ENCODE measurements around the gene ALDH4A1.

ALDH4A1 gene

GRCh38 chr1:18915341-18915740, 13.0 kb upstream of the ALDH4A1 start:
- TF ChIP-seq, protein P1, sequence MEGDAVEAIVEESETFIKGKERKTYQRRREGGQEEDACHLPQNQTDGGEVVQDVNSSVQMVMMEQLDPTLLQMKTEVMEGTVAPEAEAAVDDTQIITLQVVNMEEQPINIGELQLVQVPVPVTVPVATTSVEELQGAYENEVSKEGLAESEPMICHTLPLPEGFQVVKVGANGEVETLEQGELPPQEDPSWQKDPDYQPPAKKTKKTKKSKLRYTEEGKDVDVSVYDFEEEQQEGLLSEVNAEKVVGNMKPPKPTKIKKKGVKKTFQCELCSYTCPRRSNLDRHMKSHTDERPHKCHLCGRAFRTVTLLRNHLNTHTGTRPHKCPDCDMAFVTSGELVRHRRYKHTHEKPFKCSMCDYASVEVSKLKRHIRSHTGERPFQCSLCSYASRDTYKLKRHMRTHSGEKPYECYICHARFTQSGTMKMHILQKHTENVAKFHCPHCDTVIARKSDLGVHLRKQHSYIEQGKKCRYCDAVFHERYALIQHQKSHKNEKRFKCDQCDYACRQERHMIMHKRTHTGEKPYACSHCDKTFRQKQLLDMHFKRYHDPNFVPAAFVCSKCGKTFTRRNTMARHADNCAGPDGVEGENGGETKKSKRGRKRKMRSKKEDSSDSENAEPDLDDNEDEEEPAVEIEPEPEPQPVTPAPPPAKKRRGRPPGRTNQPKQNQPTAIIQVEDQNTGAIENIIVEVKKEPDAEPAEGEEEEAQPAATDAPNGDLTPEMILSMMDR (conservative IDR thresholded peaks at IDR 0.05; ENCODE audit: low read length): no peak
- H3K4me3 ChIP-seq (ENCODE audit: low read length): no peak overlapping the region
- DNase-seq (ENCODE audit: low read depth): no peak

DNA sequence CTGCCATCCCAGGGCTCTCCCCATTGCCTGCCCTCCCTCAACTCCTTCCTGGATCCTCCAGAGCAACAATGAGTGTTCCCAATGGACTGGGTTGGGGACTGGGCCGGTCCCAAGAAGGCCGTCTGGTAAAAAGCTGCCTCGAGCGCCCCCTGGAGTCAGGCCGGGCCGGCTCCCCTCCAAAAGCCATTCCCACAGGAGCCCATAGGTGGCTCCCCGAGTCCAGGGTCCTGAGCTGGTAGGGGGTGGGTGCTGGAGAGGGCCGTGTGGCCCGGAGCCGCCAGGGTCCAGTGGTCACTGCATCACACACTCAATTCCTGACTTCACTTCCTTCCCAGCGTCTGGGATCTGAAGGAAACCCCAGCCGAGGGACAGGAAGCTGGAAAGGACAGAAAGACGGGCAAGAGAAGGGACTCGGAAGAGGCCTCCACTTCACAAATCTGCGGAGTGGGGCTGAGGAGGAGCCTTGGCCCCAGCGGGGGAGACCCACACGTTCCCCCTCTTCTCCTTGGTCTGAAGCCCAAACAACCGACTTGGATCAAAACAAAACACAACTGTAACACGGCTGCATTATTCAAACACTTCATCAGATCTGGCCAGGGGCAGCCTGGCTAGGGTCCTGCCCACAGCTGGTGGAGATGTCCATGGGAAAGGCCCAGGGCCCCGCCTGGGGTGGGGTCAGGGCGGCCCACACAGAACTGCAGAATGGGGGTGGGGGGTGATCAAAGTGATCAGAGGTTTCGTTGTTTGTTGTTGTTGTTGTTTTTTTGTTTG, 10.9 kb upstream of the ALDH4A1 start:
- TF ChIP-seq, protein P1 (conservative IDR thresholded peaks at IDR 0.05; ENCODE audit: low read length): peak; percentile 94
- DNase-seq (ENCODE audit: low read depth): peak; percentile 78
- no peak overlapping the region for H3K4me3 ChIP-seq (ENCODE audit: low read length)

GRCh38 chr1:18912550-18912949, 10.2 kb upstream of the ALDH4A1 start:
- DNase-seq (ENCODE audit: low read depth): no peak
- no peak overlapping the region for H3K4me3 ChIP-seq (ENCODE audit: low read length)
- TF ChIP-seq, protein P1 (conservative IDR thresholded peaks at IDR 0.05; ENCODE audit: low read length): no peak

- TF ChIP-seq, protein P1 (conservative IDR thresholded peaks at IDR 0.05; ENCODE audit: low read length): no peak
- no peak overlapping the region for H3K4me3 ChIP-seq (ENCODE audit: low read length)
- DNase-seq (ENCODE audit: low read depth): no peak
Measured at GRCh38 chr1:18908911-18909771, 6.8 kb upstream of the ALDH4A1 start.

DNA sequence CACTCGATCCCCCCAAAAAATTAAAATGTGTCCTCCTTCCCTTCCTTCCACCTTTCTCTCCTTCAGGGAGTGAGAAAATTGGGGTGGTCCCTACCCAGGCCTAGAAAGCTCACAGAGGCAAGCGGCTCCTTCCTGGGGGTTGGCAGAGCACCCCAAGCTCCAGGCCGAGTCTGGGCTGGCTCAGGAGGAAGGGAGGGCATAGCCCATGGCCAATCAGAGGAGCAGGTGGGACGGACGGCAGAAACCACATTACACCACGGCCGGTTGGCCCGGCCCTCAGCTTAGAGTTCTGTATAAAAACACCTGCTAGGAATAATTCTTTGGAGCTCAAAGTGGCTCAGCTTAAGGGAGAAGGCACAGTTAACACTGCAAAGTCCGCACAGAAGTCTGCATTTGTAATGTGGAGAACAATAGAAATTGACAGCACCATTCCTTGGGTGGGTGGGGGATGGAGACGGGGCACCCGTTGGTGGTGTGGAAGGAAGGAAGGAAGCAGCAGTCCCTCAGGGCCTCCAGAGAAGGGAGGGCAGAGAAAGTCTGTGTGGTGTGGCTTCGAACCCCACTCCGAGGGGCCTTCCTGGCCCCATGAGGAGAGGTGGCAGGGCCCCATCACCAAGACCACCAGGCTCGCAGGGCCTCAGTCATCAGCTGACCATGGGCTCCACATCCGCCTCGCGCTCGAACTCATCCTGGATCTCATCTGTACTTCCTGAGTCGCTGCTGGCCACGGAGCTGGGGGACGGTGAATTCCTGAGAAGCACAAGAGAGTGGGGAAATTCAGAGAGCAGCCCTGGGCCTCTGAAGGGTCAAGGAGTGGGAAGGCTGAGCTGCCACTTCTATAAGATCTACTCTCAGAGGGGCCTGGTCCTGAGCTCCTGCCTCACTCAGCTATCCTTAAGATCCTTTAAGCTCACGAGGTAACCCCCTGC, 5.8 kb upstream of the ALDH4A1 start:
- H3K4me3 ChIP-seq (ENCODE audit: low read length): no peak overlapping the region
- TF ChIP-seq, protein P1 (conservative IDR thresholded peaks at IDR 0.05; ENCODE audit: low read length): no peak
- DNase-seq (ENCODE audit: low read depth): no peak

- DNase-seq (ENCODE audit: low read depth): peak; percentile 53
- no peak overlapping the region for H3K4me3 ChIP-seq (ENCODE audit: low read length)
Measured at GRCh38 chr1:18907021-18907916, 4.9 kb upstream of the ALDH4A1 start.

More at GRCh38 chr1:18907021-18907916, 4.9 kb upstream of the ALDH4A1 start:
- TF ChIP-seq, protein P1 (conservative IDR thresholded peaks at IDR 0.05; ENCODE audit: low read length): peak; percentile 76

Data from AG10803 (cell line).